Brain microvascular endothelial cell (primary cell): ENCODE results near the gene VAMP7.
"Not testable (repeated sequence)": the region's sequence is repeated elsewhere in the genome, so short reads cannot be mapped to it uniquely, and the experiment has no call there.

Experiments
- DNase-seq: peaks from one replicate; pipeline ENCODE4 v3.0.0-alpha.2; 2020
- H3K27ac ChIP-seq: fragments of 250-450 bp; sonication (Bioruptor Pico); 2 replicates; pipeline ENCODE4 v1.5.1; 2020; ENCODE audit warnings: mild to moderate bottlenecking, moderate library complexity
- H3K27me3 ChIP-seq: fragments of 250-450 bp; sonication (Bioruptor Pico); replicated peaks from 2 replicates; pipeline ENCODE4 v1.5.1; 2020; ENCODE audit warnings: mild to moderate bottlenecking
- H3K36me3 ChIP-seq: fragments of 250-450 bp; sonication (Bioruptor Pico); replicated peaks from 2 replicates; pipeline ENCODE4 v1.5.1; 2020; ENCODE audit warnings: mild to moderate bottlenecking
- H3K4me3 ChIP-seq: 2 replicates; pipeline ENCODE4 v1.5.1; 2011; ENCODE audit warnings: low read depth, mild to moderate bottlenecking, control low read depth, low read length, moderate library complexity
- in situ Hi-C: cut with HindIII; loops from 2 replicates; pipeline ENCODE4 v1.10.0; 2017; ENCODE audit warnings: low sequenced_read_pairs, low pct_ligation_motif_present
- TF ChIP-seq, protein P1 (sequence below): IDR thresholded peaks from 2 replicates; pipeline ENCODE4 v1.5.1; 2011; ENCODE audit warnings: low read depth, mild to moderate bottlenecking, moderate library complexity, low read length, control low read depth, inconsistent platforms; ENCODE audit errors: missing control alignments

VAMP7 gene

DNA sequence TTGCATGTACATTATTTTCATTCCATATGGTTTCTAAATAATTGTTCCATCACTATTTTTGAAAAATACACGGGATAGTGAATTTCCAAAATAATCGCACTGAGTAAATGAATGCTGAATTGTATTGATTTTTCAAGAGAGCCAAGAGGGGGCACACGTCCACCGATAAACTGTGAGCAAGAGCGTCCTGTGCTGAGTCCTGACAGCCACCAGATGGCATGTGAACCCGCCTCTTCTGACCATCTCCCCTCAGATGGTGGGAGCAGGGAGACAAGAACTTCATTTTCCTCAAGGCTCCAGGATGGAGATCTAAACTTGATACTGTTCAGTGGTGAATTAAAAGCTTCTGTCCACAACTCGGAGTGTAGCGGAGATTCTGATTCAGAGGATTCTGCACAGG lies 85.7 kb downstream of the VAMP7 start:
- in situ Hi-C loops: no loop called here
- Histone ChIP-seq H3K4me3 (no peak overlapping the region), H3K36me3 (no peaks in the 10 kb centered on the region), H3K27ac (no peak overlapping the region), H3K27me3 (no peaks in the 10 kb centered on the region)
- TF ChIP-seq, protein P1, sequence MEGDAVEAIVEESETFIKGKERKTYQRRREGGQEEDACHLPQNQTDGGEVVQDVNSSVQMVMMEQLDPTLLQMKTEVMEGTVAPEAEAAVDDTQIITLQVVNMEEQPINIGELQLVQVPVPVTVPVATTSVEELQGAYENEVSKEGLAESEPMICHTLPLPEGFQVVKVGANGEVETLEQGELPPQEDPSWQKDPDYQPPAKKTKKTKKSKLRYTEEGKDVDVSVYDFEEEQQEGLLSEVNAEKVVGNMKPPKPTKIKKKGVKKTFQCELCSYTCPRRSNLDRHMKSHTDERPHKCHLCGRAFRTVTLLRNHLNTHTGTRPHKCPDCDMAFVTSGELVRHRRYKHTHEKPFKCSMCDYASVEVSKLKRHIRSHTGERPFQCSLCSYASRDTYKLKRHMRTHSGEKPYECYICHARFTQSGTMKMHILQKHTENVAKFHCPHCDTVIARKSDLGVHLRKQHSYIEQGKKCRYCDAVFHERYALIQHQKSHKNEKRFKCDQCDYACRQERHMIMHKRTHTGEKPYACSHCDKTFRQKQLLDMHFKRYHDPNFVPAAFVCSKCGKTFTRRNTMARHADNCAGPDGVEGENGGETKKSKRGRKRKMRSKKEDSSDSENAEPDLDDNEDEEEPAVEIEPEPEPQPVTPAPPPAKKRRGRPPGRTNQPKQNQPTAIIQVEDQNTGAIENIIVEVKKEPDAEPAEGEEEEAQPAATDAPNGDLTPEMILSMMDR: peak; percentile 36
- no peak for DNase-seq

DNA sequence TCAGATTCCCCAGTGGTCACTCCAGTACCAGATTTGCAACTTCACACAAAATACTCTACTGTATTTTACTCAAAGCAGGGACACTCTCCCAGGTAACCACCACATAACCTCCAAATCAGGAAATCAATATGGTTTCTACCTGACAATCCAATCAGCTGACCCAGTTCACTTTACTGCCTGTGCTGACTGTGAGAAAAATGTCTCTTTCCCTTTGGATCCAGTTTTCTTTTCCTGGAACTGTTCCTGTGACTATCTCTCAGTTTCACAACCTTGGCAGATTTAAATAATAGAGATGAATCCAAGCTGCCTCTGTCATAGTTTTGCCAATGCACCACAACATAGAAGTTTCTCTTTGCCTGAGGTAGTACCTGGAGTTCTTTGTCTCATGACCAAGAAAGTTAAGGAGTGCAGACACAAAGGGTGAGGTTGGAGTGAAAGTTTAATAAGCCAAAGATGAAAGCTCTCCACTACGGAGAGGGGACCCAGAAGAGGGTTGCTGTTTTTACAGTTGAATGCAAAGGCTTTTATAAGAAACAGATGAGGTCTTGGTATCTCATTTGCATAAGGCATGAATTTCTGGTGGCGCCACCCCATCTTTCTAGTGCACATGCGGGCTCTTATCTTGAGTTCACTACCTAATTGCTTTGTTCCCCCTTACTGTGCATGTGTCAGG lies 86.6 kb downstream of the VAMP7 start:
- in situ Hi-C loops: no loop called here
- DNase-seq: no peak
- Histone ChIP-seq H3K36me3 (no peaks in the 10 kb centered on the region), H3K27me3 (no peaks in the 10 kb centered on the region), H3K27ac (no peak overlapping the region), H3K4me3 (no peak overlapping the region)
- TF ChIP-seq, protein P1: no peak

DNA sequence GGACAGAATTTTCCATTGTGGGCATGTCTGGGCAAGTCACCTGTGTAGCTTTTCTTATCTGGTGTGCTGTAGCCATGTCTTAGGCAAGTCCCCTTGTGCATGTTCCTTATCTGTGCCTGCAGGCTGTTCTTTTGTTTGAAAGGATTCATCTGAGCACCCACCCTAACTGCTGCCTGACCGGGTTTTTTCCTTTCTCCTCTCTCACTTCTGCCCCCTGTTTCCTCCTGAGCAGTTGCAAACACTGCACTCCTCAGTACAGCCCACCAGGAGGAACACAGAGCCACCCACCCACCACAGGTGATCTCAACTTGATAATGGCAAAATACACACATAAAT lies 87.1 kb downstream of the VAMP7 start:
- no peak overlapping the region for H3K27ac ChIP-seq
- TF ChIP-seq, protein P1: no peak
- no peak for DNase-seq
- in situ Hi-C loops: no loop called here
- no peaks in the 10 kb centered on the region for H3K36me3 ChIP-seq
- no peaks in the 10 kb centered on the region for H3K27me3 ChIP-seq
- no peak overlapping the region for H3K4me3 ChIP-seq

DNA sequence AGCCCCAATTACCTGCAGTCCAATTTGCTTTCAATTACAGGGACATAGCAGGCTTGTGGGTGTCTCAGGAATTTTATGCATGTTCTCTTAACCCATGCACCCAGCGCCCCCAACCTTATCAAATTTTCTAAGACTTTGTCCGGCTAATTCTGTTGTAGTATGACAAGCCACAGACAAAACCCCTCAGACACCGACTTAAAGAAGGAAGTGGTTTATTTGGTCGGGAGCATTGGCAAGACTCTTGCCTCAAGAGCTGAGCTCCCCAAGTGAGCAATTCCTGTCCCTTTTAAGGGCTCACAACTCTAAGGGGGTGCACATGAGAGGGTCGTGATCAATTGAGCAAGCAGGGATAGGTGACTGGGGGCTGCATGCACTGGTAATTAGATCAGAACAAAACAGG lies 87.6 kb downstream of the VAMP7 start:
- TF ChIP-seq, protein P1: no peak
- no peak overlapping the region for H3K27ac ChIP-seq
- DNase-seq: no peak
- no peaks in the 10 kb centered on the region for H3K27me3 ChIP-seq
- H3K4me3 ChIP-seq: no peak overlapping the region
- in situ Hi-C loops: no loop called here
- no peaks in the 10 kb centered on the region for H3K36me3 ChIP-seq

DNA sequence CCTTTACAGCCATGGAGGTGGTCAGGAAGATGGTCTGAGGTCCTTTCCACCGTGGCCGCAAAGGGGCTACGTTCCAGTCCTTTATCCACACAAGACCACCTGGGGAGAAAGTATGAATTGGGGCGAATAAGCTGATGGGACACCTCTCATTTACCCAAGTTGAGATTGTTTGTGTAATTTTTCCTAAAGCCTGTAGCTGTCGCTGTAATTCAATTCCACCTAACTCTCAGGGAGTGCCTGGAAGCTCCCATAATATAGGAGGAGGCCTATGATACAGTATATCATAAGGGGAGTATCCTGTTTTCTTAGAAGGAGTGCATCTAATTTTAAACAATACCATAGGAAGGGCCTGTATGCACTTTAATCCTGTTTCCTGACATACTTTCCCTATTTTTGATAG lies 90.5 kb downstream of the VAMP7 start:
- not testable (repeated sequence) for DNase-seq

DNA sequence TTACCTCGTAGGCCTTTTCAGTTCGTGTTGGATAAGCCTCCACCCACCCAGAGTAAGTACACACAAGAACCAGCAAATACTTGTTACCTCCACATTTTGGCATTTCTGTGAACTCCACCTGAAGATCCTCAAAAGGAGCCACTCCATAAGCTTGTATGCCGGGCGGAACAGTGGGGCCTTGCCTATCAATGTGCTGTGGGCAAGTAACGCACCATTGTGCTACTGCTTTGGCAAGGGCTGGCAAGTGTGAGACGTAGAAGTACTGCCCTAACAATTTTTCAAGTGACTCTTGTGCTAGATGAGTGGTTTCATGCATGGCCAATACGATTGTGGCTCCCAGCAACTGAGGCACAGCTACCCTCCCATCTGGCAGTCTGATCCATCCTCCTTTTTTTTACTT lies 91.1 kb downstream of the VAMP7 start:
- H3K4me3 ChIP-seq, H3K36me3 ChIP-seq, H3K27ac ChIP-seq, H3K27me3 ChIP-seq, DNase-seq, in situ Hi-C loops: not testable (repeated sequence)

More for the DNA sequence above, 90.5 kb downstream of the VAMP7 start:
- H3K4me3 ChIP-seq, H3K27ac ChIP-seq, in situ Hi-C loops, H3K27me3 ChIP-seq, H3K36me3 ChIP-seq: not testable (repeated sequence)

DNA sequence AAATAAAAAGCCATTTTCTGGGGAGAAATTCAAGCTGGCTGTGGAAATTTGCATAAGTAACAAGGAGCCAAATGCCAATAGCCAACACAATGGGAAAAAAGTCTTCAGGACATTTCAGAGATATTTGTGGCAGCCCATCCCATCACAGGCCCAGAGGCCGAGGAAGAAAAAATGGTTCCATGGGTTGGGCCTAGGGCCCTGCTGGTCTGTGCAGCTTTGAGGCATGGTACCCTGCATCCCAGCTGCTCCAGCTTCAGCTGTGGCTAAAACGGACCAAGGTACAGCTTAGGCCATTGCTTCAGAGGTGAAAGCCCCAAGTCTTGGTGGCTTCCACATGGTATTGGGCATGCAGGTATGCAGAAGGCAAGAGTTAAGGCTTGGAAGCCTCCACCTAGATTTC lies 102.2 kb downstream of the VAMP7 start:
- no peaks in the 10 kb centered on the region for H3K27me3 ChIP-seq
- no peaks in the 10 kb centered on the region for H3K36me3 ChIP-seq
- H3K27ac ChIP-seq: no peak overlapping the region
- TF ChIP-seq, protein P1: no peak
- no peak overlapping the region for H3K4me3 ChIP-seq
- DNase-seq: no peak
- in situ Hi-C loops: no loop called here
